ENCODE results near the gene MBNL2. TPM values are rescaled to one million over a fixed set of nuclear protein-coding genes. Genes with fewer than 3 reads are reported as not detected.

The MBNL2 gene
- total RNA-seq, 1 donor from 2014 or later: 16.9 TPM

DNA sequence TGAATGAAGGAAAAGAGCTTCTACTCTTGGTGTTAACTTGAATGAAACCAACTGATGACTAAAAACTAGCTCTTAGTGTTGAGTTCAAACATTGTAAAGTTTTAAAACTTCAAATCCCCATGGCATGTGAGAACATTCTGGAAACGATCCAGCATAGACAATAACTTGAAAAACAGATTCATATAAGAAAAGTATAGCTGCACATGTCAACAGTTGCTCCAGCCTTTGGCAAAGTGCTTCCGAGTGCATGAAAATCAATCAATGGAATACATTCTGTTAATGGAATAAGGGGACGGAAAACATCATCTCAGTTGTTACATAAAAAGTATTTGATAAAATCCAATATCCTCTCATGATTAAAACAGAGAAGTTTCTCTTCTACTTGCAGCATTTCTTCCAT lies 89.8 kb downstream of the MBNL2 start:
- no peak overlapping the region for H3K27ac Mint-ChIP-seq (ENCODE audit: unreplicated experiment)
- TF ChIP-seq, protein P1, sequence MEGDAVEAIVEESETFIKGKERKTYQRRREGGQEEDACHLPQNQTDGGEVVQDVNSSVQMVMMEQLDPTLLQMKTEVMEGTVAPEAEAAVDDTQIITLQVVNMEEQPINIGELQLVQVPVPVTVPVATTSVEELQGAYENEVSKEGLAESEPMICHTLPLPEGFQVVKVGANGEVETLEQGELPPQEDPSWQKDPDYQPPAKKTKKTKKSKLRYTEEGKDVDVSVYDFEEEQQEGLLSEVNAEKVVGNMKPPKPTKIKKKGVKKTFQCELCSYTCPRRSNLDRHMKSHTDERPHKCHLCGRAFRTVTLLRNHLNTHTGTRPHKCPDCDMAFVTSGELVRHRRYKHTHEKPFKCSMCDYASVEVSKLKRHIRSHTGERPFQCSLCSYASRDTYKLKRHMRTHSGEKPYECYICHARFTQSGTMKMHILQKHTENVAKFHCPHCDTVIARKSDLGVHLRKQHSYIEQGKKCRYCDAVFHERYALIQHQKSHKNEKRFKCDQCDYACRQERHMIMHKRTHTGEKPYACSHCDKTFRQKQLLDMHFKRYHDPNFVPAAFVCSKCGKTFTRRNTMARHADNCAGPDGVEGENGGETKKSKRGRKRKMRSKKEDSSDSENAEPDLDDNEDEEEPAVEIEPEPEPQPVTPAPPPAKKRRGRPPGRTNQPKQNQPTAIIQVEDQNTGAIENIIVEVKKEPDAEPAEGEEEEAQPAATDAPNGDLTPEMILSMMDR (conservative IDR thresholded peaks at IDR 0.05): no peak
- H3K36me3 Mint-ChIP-seq (ENCODE audit: low read depth): peaks cover 18% of the 10 kb centered on the region
- H3K27me3 Mint-ChIP-seq (ENCODE audit: low read depth): no peaks in the 10 kb centered on the region
- H3K4me3 Mint-ChIP-seq: no peak overlapping the region
- peaks cover 6% of the 10 kb centered on the region for H3K9me3 Mint-ChIP-seq
- H3K4me1 Mint-ChIP-seq: peaks cover 34% of the 10 kb centered on the region
- no peak for DNase-seq (ENCODE audit: low read depth, low spot score)

GRCh38 chr13:97313551-97314260 lies 91.6 kb downstream of the MBNL2 start:
- H3K27ac Mint-ChIP-seq (ENCODE audit: unreplicated experiment): no peak overlapping the region

GRCh38 chr13:97316390-97316789 lies 94.3 kb downstream of the MBNL2 start:
- Mint-ChIP-seq H3K4me3 (no peak overlapping the region), H3K27ac (ENCODE audit: unreplicated experiment) (no peak overlapping the region)

More at GRCh38 chr13:97313551-97314260, 91.6 kb downstream of the MBNL2 start:
- H3K27me3 Mint-ChIP-seq (ENCODE audit: low read depth): no peaks in the 10 kb centered on the region
- no peak for DNase-seq (ENCODE audit: low read depth, low spot score)
- H3K4me1 Mint-ChIP-seq: peaks cover 19% of the 10 kb centered on the region
- TF ChIP-seq, protein P1 (conservative IDR thresholded peaks at IDR 0.05): no peak
- H3K4me3 Mint-ChIP-seq: no peak overlapping the region
- peaks cover 17% of the 10 kb centered on the region for H3K36me3 Mint-ChIP-seq (ENCODE audit: low read depth)
- peaks cover 6% of the 10 kb centered on the region for H3K9me3 Mint-ChIP-seq

DNA sequence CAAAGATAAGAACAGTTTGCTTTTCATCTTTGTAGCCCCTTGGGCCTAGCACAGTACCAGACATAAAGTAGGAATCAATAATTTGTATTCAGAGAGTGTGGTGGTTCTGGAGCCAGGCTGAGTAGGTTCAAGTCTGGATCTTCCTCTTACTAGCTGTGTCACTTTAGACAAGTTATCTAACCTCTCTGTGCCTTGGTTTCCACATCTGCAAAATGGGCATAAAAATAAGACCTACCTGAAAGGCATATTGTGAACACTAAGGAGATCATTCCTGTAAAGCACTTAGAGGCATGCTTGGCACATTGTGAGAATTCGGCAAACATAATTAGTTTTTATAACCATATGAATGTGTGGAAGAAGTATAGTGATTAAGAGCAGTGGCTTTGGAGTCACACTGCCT lies 95.8 kb downstream of the MBNL2 start:
- Mint-ChIP-seq H3K36me3 (ENCODE audit: low read depth) (peaks cover 9% of the 10 kb centered on the region), H3K4me1 (peaks cover 12% of the 10 kb centered on the region), H3K27ac (ENCODE audit: unreplicated experiment) (no peak overlapping the region), H3K4me3 (no peak overlapping the region), H3K27me3 (ENCODE audit: low read depth) (no peaks in the 10 kb centered on the region), H3K9me3 (peaks cover 3% of the 10 kb centered on the region)
- no peak for DNase-seq (ENCODE audit: low read depth, low spot score)
- TF ChIP-seq, protein P1 (conservative IDR thresholded peaks at IDR 0.05): no peak

More at GRCh38 chr13:97316390-97316789, 94.3 kb downstream of the MBNL2 start:
- Mint-ChIP-seq H3K4me1 (peaks cover 12% of the 10 kb centered on the region), H3K36me3 (ENCODE audit: low read depth) (peaks cover 11% of the 10 kb centered on the region), H3K27me3 (ENCODE audit: low read depth) (no peaks in the 10 kb centered on the region), H3K9me3 (peaks cover 6% of the 10 kb centered on the region)
- TF ChIP-seq, protein P1 (conservative IDR thresholded peaks at IDR 0.05): no peak
- DNase-seq (ENCODE audit: low read depth, low spot score): no peak

DNA sequence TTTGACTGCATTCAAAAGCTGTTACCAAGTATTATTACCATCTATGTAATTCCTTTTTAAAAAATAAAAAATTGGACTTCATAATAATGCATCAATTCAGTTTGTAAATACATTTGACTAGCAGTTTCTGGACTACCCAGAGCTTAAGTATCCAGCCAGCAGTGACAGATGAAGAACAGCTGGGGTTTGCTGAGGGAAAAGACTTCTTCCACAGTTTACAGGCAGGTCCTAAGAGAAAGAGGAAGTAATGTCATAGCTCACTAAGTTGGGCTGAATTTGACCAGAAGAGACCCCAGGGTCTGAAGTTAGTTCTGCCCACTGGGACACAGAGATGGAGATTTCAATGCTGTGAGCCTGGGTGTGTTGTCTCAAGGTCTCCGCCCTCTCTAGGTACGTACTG lies 96.4 kb downstream of the MBNL2 start:
- H3K9me3 Mint-ChIP-seq: peaks cover 3% of the 10 kb centered on the region
- peaks cover 9% of the 10 kb centered on the region for H3K36me3 Mint-ChIP-seq (ENCODE audit: low read depth)
- no peak for DNase-seq (ENCODE audit: low read depth, low spot score)
- H3K27me3 Mint-ChIP-seq (ENCODE audit: low read depth): no peaks in the 10 kb centered on the region
- no peak overlapping the region for H3K4me3 Mint-ChIP-seq
- TF ChIP-seq, protein P1 (conservative IDR thresholded peaks at IDR 0.05): no peak
- H3K4me1 Mint-ChIP-seq: peaks cover 12% of the 10 kb centered on the region
- H3K27ac Mint-ChIP-seq (ENCODE audit: unreplicated experiment): no peak overlapping the region

All from neural crest cell (in vitro differentiated cells).